ENCODE measurements around the gene ADH1A. TPM values are rescaled to one million over a fixed set of nuclear protein-coding genes. Genes with fewer than 3 reads are reported as not detected.
"Not testable (repeated sequence)": the region's sequence is repeated elsewhere in the genome, so short reads cannot be mapped to it uniquely, and the experiment has no call there.

ADH1A gene
- total RNA-seq, 2 donors from 2014 or later: not detected

DNA sequence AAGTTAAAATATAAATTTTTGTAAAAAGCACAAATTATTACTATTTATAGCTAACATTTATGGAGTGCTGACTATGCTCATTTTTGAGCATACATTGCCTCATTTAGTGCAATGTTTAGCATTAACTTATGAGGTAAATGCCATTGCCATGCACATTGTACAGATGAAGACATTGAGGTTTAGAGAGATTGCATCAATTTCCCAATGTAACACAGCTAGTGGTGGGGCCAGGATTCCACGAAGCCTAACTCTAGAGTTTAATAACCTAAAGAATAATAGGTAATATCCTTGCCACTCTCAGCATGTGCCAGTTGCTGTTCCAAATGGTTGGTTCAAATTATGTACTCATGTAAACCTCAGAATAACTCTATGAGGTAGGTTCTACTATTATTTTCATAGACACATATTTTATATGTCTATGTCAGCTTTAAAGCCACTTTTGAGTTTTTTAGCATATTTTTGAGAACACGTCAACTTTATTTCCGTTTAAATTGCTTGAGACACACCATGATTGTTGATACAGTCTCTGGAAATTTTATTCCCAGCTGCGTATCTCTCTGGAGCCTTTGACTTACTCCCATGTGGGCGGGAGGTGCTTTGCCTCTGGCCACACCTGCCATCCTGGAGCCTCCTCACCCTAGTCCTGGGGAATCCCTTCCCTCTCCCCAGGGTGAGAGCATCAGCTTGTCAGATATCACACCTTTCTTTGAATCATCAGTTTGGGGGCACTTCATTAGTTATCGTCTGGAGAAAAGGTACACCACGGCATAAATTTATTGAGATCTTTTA, 10.8 kb upstream of the ADH1A start:
- no peak for DNase-seq (ENCODE audit: low spot score in 2 of 2)
- ATAC-seq: no peak
- Mint-ChIP-seq H3K27ac (no peak overlapping the region), H3K9me3 (peaks cover 10 to 14% of the 10 kb centered on the region in 2 donors), H3K36me3 (peaks cover 0 to 7% of the 10 kb centered on the region in 2 donors)

DNA sequence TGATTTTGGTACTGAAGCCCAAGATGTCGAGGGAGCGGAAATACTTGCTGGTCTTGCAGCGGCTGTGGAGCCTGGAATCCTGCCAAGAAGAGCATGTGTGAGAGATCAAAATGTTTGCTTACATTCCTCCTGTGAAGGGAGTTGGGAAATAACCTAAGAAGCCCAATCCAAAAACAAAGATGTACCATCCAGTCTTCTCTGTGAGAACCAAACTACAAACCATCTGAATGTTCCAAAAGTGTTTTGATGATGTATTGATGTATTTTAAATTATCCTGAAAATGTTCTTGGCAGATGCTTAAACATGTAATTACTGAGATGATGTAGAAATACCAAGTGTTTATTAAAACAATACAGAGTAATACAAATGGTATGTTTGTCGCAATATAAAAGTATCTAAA, 10.1 kb upstream of the ADH1A start:
- DNase-seq (ENCODE audit: low spot score in 2 of 2) (no peak), ATAC-seq (no peak)
- H3K9me3 Mint-ChIP-seq: peaks cover 16 to 20% of the 10 kb centered on the region in 2 donors
- no peak overlapping the region for H3K27ac Mint-ChIP-seq
- H3K36me3 Mint-ChIP-seq: peaks cover 3 to 7% of the 10 kb centered on the region in 2 donors

DNA sequence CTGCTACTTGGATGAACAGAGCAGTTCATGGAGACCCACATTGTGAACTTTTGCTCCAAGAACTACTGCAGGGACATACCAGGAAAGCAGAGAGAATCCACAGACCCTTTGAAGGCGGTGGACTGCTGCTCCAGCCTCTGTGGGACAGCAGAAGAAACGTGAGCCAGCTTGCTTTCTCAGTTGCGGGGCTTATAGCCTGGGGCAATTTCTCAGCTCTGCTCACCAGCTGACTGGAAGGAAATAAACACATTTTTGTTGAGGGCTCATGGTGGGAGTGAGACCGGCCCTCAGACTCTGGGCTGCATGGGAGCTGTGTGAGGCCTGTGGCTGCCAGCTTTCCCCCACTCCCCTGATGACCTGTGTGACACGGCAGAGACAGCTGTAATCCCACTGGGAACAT, 2.6 kb upstream of the ADH1A start:
- H3K27ac Mint-ChIP-seq: no peak overlapping the region
- H3K9me3 Mint-ChIP-seq: peaks cover 23 to 32% of the 10 kb centered on the region in 2 donors
- no peak for ATAC-seq
- H3K36me3 Mint-ChIP-seq: peaks cover 0 to 17% of the 10 kb centered on the region in 2 donors
- no peak for DNase-seq (ENCODE audit: low spot score in 2 of 2)

- no peak for ATAC-seq
- no peaks in the 10 kb centered on the region for H3K36me3 Mint-ChIP-seq
- DNase-seq (ENCODE audit: low spot score in 2 of 2): no peak
- H3K27ac Mint-ChIP-seq: no peak overlapping the region
- H3K9me3 Mint-ChIP-seq: no peaks in the 10 kb centered on the region
Observed at GRCh38 chr4:99285387-99285786, 5.4 kb downstream of the ADH1A start.

DNA sequence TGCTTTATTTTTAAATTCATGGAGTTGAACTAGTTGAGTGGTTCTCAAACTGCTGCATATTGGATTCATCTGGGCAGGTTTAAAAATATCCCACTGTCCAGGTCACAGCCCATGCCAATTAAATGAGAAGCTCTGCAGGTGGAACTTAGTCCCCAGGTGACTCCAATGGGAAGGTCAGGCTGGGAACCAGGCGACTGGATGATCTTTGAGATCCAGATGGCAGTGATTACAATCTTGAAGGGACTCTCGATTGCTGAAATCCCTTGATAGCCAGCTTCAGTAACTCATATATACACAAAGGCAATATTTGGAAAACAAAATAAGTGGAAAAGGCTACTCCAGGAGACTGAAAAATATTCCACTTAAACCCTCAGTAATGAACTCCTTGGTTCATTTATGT, 8.1 kb downstream of the ADH1A start:
- no peak for ATAC-seq

GRCh38 chr4:99281261-99281660, 9.5 kb downstream of the ADH1A start:
- DNase-seq (ENCODE audit: low spot score in 2 of 2): no peak
- no peaks in the 10 kb centered on the region for H3K36me3 Mint-ChIP-seq
- ATAC-seq: no peak
- no peak overlapping the region for H3K27ac Mint-ChIP-seq
- H3K9me3 Mint-ChIP-seq: no peaks in the 10 kb centered on the region

More for the DNA sequence above, 8.1 kb downstream of the ADH1A start:
- H3K27ac Mint-ChIP-seq: no peak overlapping the region
- H3K9me3 Mint-ChIP-seq: no peaks in the 10 kb centered on the region
- DNase-seq (ENCODE audit: low spot score in 2 of 2): no peak
- no peaks in the 10 kb centered on the region for H3K36me3 Mint-ChIP-seq

DNA sequence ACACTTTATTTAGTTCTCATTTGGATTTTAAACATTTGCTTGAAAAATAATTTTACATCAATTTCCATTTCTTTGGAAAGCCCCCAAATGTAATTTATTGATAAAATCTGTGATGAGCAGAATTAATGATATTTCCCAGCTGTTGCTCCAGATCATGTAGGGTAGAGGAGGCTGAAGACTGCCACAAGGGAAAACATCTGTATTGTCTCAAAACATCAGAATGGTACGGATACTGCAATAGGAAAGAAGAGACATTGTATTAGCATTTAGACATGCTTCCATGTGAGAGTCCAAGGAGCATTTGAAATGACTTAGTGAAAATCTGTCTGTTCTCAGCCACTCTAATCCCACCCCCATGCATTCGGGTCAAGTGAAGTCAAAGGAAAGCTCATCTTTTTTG, 14.4 kb downstream of the ADH1A start:
- H3K9me3 Mint-ChIP-seq: no peaks in the 10 kb centered on the region
- no peak for ATAC-seq
- H3K36me3 Mint-ChIP-seq: no peaks in the 10 kb centered on the region
- no peak overlapping the region for H3K27ac Mint-ChIP-seq
- no peak for DNase-seq (ENCODE audit: low spot score in 2 of 2)

GRCh38 chr4:99275885-99276284, 14.9 kb downstream of the ADH1A start:
- no peak for DNase-seq (ENCODE audit: low spot score in 2 of 2)
- Mint-ChIP-seq H3K36me3 (no peaks in the 10 kb centered on the region), H3K9me3 (no peaks in the 10 kb centered on the region), H3K27ac (no peak overlapping the region)
- no peak for ATAC-seq

DNA sequence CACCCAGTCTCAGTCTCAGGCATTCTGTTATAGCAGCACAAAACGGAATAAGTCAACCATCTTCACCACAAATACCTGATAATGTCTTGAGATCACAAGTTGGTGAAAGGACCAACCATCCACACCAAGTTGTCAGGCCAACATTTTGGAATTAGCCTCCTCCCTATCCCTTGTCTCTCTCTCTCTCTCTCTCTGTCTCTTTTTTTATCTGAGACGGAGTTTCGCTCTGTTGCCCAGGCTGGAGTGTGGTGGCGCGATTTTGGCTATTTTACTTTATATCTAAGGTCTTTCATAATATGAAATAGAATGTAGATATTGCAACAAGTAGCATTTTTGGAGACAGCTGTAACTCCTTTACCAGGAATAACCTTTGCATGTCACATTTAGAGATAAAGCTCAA, 15.7 kb downstream of the ADH1A start:
- Mint-ChIP-seq H3K36me3 (no peaks in the 10 kb centered on the region), H3K27ac (no peak overlapping the region), H3K9me3 (no peaks in the 10 kb centered on the region)
- no peak for ATAC-seq
- no peak for DNase-seq (ENCODE audit: low spot score in 2 of 2)

DNA sequence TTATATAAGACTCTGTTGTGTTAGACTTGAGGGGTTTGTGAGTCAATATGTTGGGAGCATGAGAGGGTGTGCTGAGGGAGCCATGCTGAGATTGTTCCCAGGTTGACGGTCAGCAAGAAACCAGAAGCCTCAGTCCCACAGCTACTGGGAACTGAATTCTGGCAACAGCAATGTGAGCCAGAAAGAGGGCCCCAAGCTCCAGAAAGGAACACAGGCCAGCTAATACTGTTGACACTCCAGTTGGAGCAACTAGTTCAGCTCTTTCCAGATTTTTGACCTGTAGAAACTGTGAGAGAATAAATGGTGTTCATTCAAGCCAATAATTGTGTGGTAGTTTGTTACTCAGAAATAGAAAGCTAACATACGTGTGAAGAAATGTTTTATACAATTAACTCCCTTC, 17.1 kb downstream of the ADH1A start:
- Mint-ChIP-seq H3K9me3 (no peaks in the 10 kb centered on the region), H3K36me3 (no peaks in the 10 kb centered on the region), H3K27ac (no peak overlapping the region)
- no peak for ATAC-seq
- no peak for DNase-seq (ENCODE audit: low spot score in 2 of 2)

GRCh38 chr4:99264927-99265326, 25.9 kb downstream of the ADH1A start:
- H3K36me3 Mint-ChIP-seq: peaks cover 0 to 20% of the 10 kb centered on the region in 2 donors
- no peak for DNase-seq (ENCODE audit: low spot score in 2 of 2)
- peaks cover 11 to 16% of the 10 kb centered on the region in 2 donors for H3K9me3 Mint-ChIP-seq
- no peak overlapping the region for H3K27ac Mint-ChIP-seq
- no peak for ATAC-seq

DNA sequence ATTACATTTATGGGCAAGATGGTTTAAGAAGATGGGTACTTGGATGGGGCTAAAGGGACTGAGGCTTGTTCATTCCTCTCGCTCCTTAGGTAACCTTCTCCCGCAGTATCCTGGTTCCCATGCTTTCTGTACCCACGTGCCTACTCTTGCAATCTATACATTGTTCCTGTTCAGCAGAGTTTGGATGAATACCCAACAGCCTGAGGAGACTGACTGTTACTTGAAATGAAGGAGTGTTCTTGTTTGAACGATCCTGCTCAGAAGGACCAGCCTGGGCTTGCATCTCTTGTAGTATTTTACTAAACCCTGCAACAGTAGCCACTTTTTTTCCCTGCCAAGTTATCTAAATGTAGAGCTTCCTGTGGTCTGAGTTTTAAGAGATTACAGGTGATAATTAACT, 38.0 kb downstream of the ADH1A start:
- Mint-ChIP-seq H3K36me3 (no peaks in the 10 kb centered on the region), H3K9me3 (peaks cover 0 to 5% of the 10 kb centered on the region in 2 donors), H3K27ac (no peak overlapping the region)
- DNase-seq (ENCODE audit: low spot score in 2 of 2) (no peak), ATAC-seq (no peak)

- ATAC-seq (no peak), DNase-seq (ENCODE audit: low spot score in 2 of 2) (no peak)
- Mint-ChIP-seq H3K27ac (no peak overlapping the region), H3K9me3 (peaks cover 14 to 18% of the 10 kb centered on the region in 2 donors), H3K36me3 (peaks cover 6 to 27% of the 10 kb centered on the region in 2 donors)
Observed at GRCh38 chr4:99248714-99249113, 42.1 kb downstream of the ADH1A start.

- H3K36me3 Mint-ChIP-seq: peaks cover 0 to 17% of the 10 kb centered on the region in 2 donors
Observed at GRCh38 chr4:99235955-99236354, 54.8 kb downstream of the ADH1A start.

GRCh38 chr4:99234331-99235010, 56.3 kb downstream of the ADH1A start:
- H3K36me3 Mint-ChIP-seq: peaks cover 6 to 17% of the 10 kb centered on the region in 2 donors
- peaks cover 17 to 19% of the 10 kb centered on the region in 2 donors for H3K9me3 Mint-ChIP-seq
- no peak for DNase-seq (ENCODE audit: low spot score in 2 of 2)
- ATAC-seq: no peak
- no peak overlapping the region for H3K27ac Mint-ChIP-seq

More at GRCh38 chr4:99235955-99236354, 54.8 kb downstream of the ADH1A start:
- peaks cover 8 to 11% of the 10 kb centered on the region in 2 donors for H3K9me3 Mint-ChIP-seq
- DNase-seq (ENCODE audit: low spot score in 2 of 2) (no peak), ATAC-seq (no peak)
- no peak overlapping the region for H3K27ac Mint-ChIP-seq

DNA sequence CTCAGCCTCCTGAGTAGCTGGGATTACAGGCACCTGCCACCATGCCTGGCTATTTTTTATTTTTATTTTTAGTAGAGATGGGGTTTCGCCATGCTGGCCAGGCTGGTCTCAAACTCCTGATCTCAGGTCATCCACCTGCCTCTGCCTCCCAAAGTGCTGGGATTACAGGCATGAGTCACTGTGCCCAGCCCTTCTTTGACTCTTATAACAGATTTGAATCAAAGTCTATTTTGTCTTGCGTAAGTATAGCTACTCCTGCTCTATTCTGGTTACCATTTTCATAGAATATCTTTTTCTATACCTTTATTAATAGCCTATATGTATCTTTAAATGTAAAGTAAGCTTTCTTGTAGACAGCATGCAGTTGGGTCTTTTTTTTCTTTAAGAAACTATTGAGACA, 57.4 kb downstream of the ADH1A start:
- Mint-ChIP-seq H3K36me3 (peaks cover 6 to 12% of the 10 kb centered on the region in 2 donors), H3K9me3 (peaks cover 16 to 17% of the 10 kb centered on the region in 2 donors)
- not testable (repeated sequence) for ATAC-seq; DNase-seq (ENCODE audit: low spot score in 2 of 2); H3K27ac Mint-ChIP-seq

DNA sequence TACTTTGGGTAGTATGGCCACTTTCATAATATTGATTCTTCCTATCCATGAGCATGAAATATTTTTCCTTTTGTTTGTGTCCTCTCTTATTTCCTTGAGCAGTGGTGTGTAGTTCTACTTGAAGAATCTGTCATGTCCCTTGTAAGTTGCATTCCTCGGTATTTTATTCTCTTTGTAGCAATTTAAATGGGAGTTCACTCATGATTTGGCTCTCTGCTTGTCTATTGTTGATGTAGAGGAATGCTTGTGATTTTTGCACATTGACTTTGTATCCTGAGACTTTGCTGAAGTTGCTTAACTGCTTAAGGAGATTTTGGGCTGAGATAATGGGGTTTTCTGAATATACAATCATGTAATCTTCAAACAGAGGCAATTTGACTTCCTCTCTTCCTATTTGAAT, 62.1 kb downstream of the ADH1A start:
- not testable (repeated sequence) for ATAC-seq; H3K27ac Mint-ChIP-seq; H3K36me3 Mint-ChIP-seq; DNase-seq (ENCODE audit: low spot score in 2 of 2)
- H3K9me3 Mint-ChIP-seq: peaks cover 12 to 17% of the 10 kb centered on the region in 2 donors

All from activated naive CD4-positive, alpha-beta T cell treated with anti-CD3 and anti-CD28 coated beads, Interleukin-2, amount 50 U/mL, for 72 hours (primary cell).